ENCODE data around the gene CNOT2. TPM values are rescaled to one million over a fixed set of nuclear protein-coding genes. Genes with fewer than 3 reads are reported as not detected.
A peak's percentile ranks its signal among the peaks of the same experiment; 100 is the strongest.

The CNOT2 gene
- total RNA-seq, 1 donor from 2014 or later = 67.2 TPM

- Histone ChIP-seq H3K4me3 (ENCODE audit: insufficient read depth, low read depth, low read length) (no peak overlapping the region), H3K9ac (ENCODE audit: low read length) (no peak overlapping the region), H4K20me1 (ENCODE audit: insufficient read depth, low read length) (peaks cover 69% of the 10 kb centered on the region), H3K79me2 (ENCODE audit: insufficient read depth, low read length) (peaks cover 97% of the 10 kb centered on the region), H2AFZ (ENCODE audit: low read depth, low read length) (no peak overlapping the region), H3K36me3 (ENCODE audit: insufficient read depth, low read length) (peaks cover 5% of the 10 kb centered on the region), H3K27me3 (ENCODE audit: insufficient read depth, low read length) (no peaks in the 10 kb centered on the region), H3K27ac (ENCODE audit: low read depth, low read length) (no peak overlapping the region), H3K4me2 (ENCODE audit: low read length) (peak overlapping the region; percentile 90), H3K9me3 (ENCODE audit: insufficient read depth, low read depth, low read length) (no peaks in the 10 kb centered on the region), H3K4me1 (ENCODE audit: insufficient read depth, low read length) (peaks cover 25% of the 10 kb centered on the region)
- peaks cover 2% of the 10 kb centered on the region for H3K36me3 Mint-ChIP-seq (ENCODE audit: low read depth, unreplicated experiment)
- H3K4me3 Mint-ChIP-seq (ENCODE audit: unreplicated experiment) = no peak overlapping the region
- H3K27me3 Mint-ChIP-seq (ENCODE audit: low read depth, unreplicated experiment) = no peaks in the 10 kb centered on the region
- no peak for FAIRE-seq
- TF ChIP-seq CTCF (IDR thresholded peaks at IDR 0.05; ENCODE audit: insufficient read depth, low read depth, low read length) = no peak
- no peak for TF ChIP-seq EZH2 (IDR thresholded peaks at IDR 0.05; ENCODE audit: insufficient read depth, low read length)
- H3K4me1 Mint-ChIP-seq (ENCODE audit: low read depth, unreplicated experiment) = peaks cover 48% of the 10 kb centered on the region
- H3K27ac Mint-ChIP-seq (ENCODE audit: unreplicated experiment) = peak overlapping the region; percentile 8
- no peak for DNase-seq (ENCODE audit: low read depth)
- H3K9me3 Mint-ChIP-seq (ENCODE audit: unreplicated experiment) = no peaks in the 10 kb centered on the region
Measured at GRCh38 chr12:70247653-70248199, 4.5 kb downstream of the CNOT2 start.

- no peaks in the 10 kb centered on the region for H3K27me3 Mint-ChIP-seq (ENCODE audit: low read depth, unreplicated experiment)
- Histone ChIP-seq H4K20me1 (ENCODE audit: insufficient read depth, low read length) (peaks cover 72% of the 10 kb centered on the region), H3K9ac (ENCODE audit: low read length) (no peak overlapping the region), H3K36me3 (ENCODE audit: insufficient read depth, low read length) (peaks cover 5% of the 10 kb centered on the region), H3K9me3 (ENCODE audit: insufficient read depth, low read depth, low read length) (no peaks in the 10 kb centered on the region), H3K79me2 (ENCODE audit: insufficient read depth, low read length) (peaks cover 100% of the 10 kb centered on the region), H3K27ac (ENCODE audit: low read depth, low read length) (no peak overlapping the region), H3K4me1 (ENCODE audit: insufficient read depth, low read length) (peaks cover 25% of the 10 kb centered on the region), H3K27me3 (ENCODE audit: insufficient read depth, low read length) (no peaks in the 10 kb centered on the region), H3K4me3 (ENCODE audit: insufficient read depth, low read depth, low read length) (no peak overlapping the region), H3K4me2 (ENCODE audit: low read length) (no peak overlapping the region), H2AFZ (ENCODE audit: low read depth, low read length) (no peak overlapping the region)
- H3K9me3 Mint-ChIP-seq (ENCODE audit: unreplicated experiment) = no peaks in the 10 kb centered on the region
- no peak for DNase-seq (ENCODE audit: low read depth)
- H3K4me1 Mint-ChIP-seq (ENCODE audit: low read depth, unreplicated experiment) = peaks cover 48% of the 10 kb centered on the region
- no peak overlapping the region for H3K4me3 Mint-ChIP-seq (ENCODE audit: unreplicated experiment)
- TF ChIP-seq CTCF (IDR thresholded peaks at IDR 0.05; ENCODE audit: insufficient read depth, low read depth, low read length) = no peak
- FAIRE-seq = no peak
- peaks cover under 1% of the 10 kb centered on the region for H3K36me3 Mint-ChIP-seq (ENCODE audit: low read depth, unreplicated experiment)
- no peak overlapping the region for H3K27ac Mint-ChIP-seq (ENCODE audit: unreplicated experiment)
Measured at GRCh38 chr12:70248876-70249275, 5.6 kb downstream of the CNOT2 start.

GRCh38 chr12:70249903-70250302 lies 6.7 kb downstream of the CNOT2 start:
- H3K4me2 ChIP-seq (ENCODE audit: low read length) = no peak overlapping the region

More at GRCh38 chr12:70249903-70250302, 6.7 kb downstream of the CNOT2 start:
- DNase-seq (ENCODE audit: low read depth) (no peak), FAIRE-seq (no peak)
- Histone ChIP-seq H2AFZ (ENCODE audit: low read depth, low read length) (no peak overlapping the region), H3K4me3 (ENCODE audit: insufficient read depth, low read depth, low read length) (no peak overlapping the region), H3K9me3 (ENCODE audit: insufficient read depth, low read depth, low read length) (no peaks in the 10 kb centered on the region), H4K20me1 (ENCODE audit: insufficient read depth, low read length) (peaks cover 65% of the 10 kb centered on the region), H3K4me1 (ENCODE audit: insufficient read depth, low read length) (peaks cover 20% of the 10 kb centered on the region), H3K27ac (ENCODE audit: low read depth, low read length) (no peak overlapping the region), H3K9ac (ENCODE audit: low read length) (no peak overlapping the region), H3K36me3 (ENCODE audit: insufficient read depth, low read length) (peaks cover 5% of the 10 kb centered on the region), H3K79me2 (ENCODE audit: insufficient read depth, low read length) (peaks cover 99% of the 10 kb centered on the region), H3K27me3 (ENCODE audit: insufficient read depth, low read length) (no peaks in the 10 kb centered on the region)
- TF ChIP-seq CTCF (IDR thresholded peaks at IDR 0.05; ENCODE audit: insufficient read depth, low read depth, low read length) (no peak), EZH2 (IDR thresholded peaks at IDR 0.05; ENCODE audit: insufficient read depth, low read length) (no peak)
- Mint-ChIP-seq H3K9me3 (ENCODE audit: unreplicated experiment) (no peaks in the 10 kb centered on the region), H3K36me3 (ENCODE audit: low read depth, unreplicated experiment) (no peaks in the 10 kb centered on the region), H3K4me3 (ENCODE audit: unreplicated experiment) (no peak overlapping the region), H3K27me3 (ENCODE audit: low read depth, unreplicated experiment) (no peaks in the 10 kb centered on the region), H3K4me1 (ENCODE audit: low read depth, unreplicated experiment) (peaks cover 47% of the 10 kb centered on the region), H3K27ac (ENCODE audit: unreplicated experiment) (no peak overlapping the region)

All from astrocyte (in vitro differentiated cells and primary cell).